ENCODE measurements around the gene VWA3B.

VWA3B gene

DNA sequence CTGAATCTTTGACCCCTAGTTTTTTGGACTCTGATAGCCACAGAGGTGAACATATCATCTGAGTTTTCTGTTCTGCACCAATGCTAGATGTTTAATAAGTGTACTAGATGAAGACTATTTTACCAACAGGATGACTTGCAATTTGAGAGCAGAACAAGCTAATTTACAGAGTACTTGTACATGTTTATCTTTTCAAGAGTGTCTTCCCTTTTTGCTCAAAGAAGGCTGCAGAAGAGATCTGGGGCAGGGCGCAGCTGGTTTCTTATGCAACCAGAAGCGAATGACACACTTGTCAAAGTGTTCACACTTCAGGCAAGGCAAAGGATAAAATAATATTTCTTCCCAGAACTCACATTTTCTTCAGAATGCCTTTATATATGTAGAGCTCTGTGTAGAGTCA lies 86.0 kb downstream of the VWA3B start:
- TF ChIP-seq SUZ12 (IDR thresholded peaks at IDR 0.05; ENCODE audit: extremely low read depth, insufficient read depth, insufficient read length) (no peak), YY1 (IDR thresholded peaks at IDR 0.05; ENCODE audit: insufficient read depth, insufficient read length) (no peak), ZNF274 (IDR thresholded peaks at IDR 0.05; ENCODE audit: low read depth, low read length) (no peak)
- no peak for DNase-seq (ENCODE audit: low read depth, low spot score)

DNA sequence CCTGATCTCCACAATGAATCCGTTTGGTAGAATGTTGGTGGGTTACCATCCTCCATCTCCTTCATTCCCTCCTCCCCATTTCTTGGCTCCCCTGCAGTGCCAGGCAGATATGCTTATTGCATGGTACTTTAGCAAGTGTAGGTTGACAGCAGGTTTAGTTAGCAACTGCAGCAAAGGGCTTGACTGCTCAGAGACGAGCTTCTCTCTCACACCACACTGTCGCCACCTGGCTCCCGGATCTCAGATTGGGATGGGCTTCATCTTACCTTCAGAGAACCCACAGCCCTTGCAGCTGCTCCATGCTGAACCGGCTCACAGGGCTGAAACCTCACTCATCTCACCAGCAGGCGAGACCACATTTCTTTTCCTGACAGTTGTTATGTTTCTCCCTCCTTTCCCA lies 88.8 kb downstream of the VWA3B start:
- Histone ChIP-seq H3K4me1 (ENCODE audit: insufficient read depth, insufficient read length) (no peaks in the 10 kb centered on the region), H3K9ac (ENCODE audit: insufficient read length, low read depth) (no peak overlapping the region), H3K9me3 (ENCODE audit: insufficient read depth, low read length) (no peaks in the 10 kb centered on the region), H3K27me3 (ENCODE audit: insufficient read depth, insufficient read length) (no peaks in the 10 kb centered on the region), H3K36me3 (ENCODE audit: insufficient read depth, insufficient read length, low read length) (no peaks in the 10 kb centered on the region), H3K4me3 (ENCODE audit: insufficient read length, low read depth) (no peak overlapping the region)
- no peak for TF ChIP-seq SUZ12 (IDR thresholded peaks at IDR 0.05; ENCODE audit: extremely low read depth, insufficient read depth, insufficient read length)
- TF ChIP-seq ZNF274 (IDR thresholded peaks at IDR 0.05; ENCODE audit: low read depth, low read length) = no peak
- no peak for TF ChIP-seq YY1 (IDR thresholded peaks at IDR 0.05; ENCODE audit: insufficient read depth, insufficient read length)
- DNase-seq (ENCODE audit: low read depth, low spot score) = no peak

More for the DNA sequence above, 86.0 kb downstream of the VWA3B start:
- Histone ChIP-seq H3K9ac (ENCODE audit: insufficient read length, low read depth) (no peak overlapping the region), H3K4me1 (ENCODE audit: insufficient read depth, insufficient read length) (no peaks in the 10 kb centered on the region), H3K27me3 (ENCODE audit: insufficient read depth, insufficient read length) (no peaks in the 10 kb centered on the region), H3K36me3 (ENCODE audit: insufficient read depth, insufficient read length, low read length) (no peaks in the 10 kb centered on the region), H3K9me3 (ENCODE audit: insufficient read depth, low read length) (no peaks in the 10 kb centered on the region), H3K4me3 (ENCODE audit: insufficient read length, low read depth) (no peak overlapping the region)

DNA sequence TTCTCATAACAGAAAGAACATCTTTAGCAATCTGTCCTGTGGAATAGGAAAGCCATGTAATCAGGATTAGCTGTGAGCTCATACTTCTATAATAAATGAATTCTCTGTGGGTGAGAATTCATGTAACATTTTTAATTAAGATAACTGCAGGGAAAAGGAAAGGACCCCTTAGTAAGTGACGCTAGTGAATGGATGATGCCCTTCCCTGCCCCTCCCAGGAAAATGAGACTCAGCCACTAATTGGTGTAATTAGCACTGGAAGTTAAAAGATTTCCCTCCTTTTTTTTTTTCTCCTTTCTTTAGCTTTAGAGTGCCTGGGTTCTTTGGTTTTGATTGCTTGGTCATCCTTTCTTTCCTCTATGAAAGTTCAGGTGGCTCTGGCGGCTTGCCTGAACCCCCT lies 90.3 kb downstream of the VWA3B start:
- no peak for DNase-seq (ENCODE audit: low read depth, low spot score)
- H3K27me3 ChIP-seq (ENCODE audit: insufficient read depth, insufficient read length) = no peaks in the 10 kb centered on the region

DNA sequence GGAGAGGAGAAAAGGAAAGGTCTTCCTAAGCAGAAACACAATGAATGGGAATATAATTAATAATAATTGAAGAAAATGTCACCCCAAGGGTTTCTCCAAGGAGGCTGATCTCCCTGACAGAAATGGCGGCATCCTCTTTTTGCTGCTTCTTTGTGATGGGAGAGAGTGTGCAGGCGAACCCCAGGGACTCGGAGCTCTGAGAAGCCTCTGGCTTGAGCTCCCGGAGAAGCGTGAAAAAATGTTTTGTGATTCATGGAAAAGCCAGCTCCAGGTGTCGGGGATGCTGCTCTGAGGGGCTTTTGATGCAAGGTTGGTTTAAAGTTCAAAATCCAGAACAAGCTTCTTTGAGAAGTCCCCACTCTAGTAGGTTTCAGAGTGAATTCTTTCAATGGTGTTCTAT lies 91.0 kb downstream of the VWA3B start:
- no peak for DNase-seq (ENCODE audit: low read depth, low spot score)
- TF ChIP-seq SUZ12 (IDR thresholded peaks at IDR 0.05; ENCODE audit: extremely low read depth, insufficient read depth, insufficient read length) (no peak), YY1 (IDR thresholded peaks at IDR 0.05; ENCODE audit: insufficient read depth, insufficient read length) (no peak), ZNF274 (IDR thresholded peaks at IDR 0.05; ENCODE audit: low read depth, low read length) (no peak)
- Histone ChIP-seq H3K4me3 (ENCODE audit: insufficient read length, low read depth) (no peak overlapping the region), H3K27me3 (ENCODE audit: insufficient read depth, insufficient read length) (no peaks in the 10 kb centered on the region), H3K36me3 (ENCODE audit: insufficient read depth, insufficient read length, low read length) (no peaks in the 10 kb centered on the region), H3K9me3 (ENCODE audit: insufficient read depth, low read length) (no peaks in the 10 kb centered on the region), H3K4me1 (ENCODE audit: insufficient read depth, insufficient read length) (no peaks in the 10 kb centered on the region), H3K9ac (ENCODE audit: insufficient read length, low read depth) (no peak overlapping the region)

More for the DNA sequence above, 90.3 kb downstream of the VWA3B start:
- TF ChIP-seq ZNF274 (IDR thresholded peaks at IDR 0.05; ENCODE audit: low read depth, low read length) = no peak
- TF ChIP-seq SUZ12 (IDR thresholded peaks at IDR 0.05; ENCODE audit: extremely low read depth, insufficient read depth, insufficient read length) = no peak
- Histone ChIP-seq H3K36me3 (ENCODE audit: insufficient read depth, insufficient read length, low read length) (no peaks in the 10 kb centered on the region), H3K9ac (ENCODE audit: insufficient read length, low read depth) (no peak overlapping the region), H3K9me3 (ENCODE audit: insufficient read depth, low read length) (no peaks in the 10 kb centered on the region), H3K4me3 (ENCODE audit: insufficient read length, low read depth) (no peak overlapping the region), H3K4me1 (ENCODE audit: insufficient read depth, insufficient read length) (no peaks in the 10 kb centered on the region)

DNA sequence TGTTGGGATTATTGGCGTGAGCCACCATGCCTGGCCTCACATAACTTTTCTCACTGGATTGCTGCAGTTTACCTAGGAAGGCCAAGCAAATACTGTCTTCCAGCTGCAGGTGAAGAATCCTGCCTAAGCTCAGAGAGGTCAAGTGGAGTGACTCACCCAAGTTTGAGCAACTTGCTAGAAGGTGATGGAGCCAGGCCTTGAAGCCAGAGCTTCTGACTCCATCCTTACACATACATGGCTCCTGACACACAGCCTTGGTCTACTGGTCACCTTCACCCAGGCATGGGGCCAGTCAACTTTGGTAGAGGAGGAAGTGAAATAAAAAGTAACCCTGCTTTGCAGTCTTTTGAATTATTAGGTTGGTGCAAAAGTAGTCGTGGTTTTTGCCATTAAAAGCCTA lies 93.5 kb downstream of the VWA3B start:
- Histone ChIP-seq H3K9ac (ENCODE audit: insufficient read length, low read depth) (no peak overlapping the region), H3K27me3 (ENCODE audit: insufficient read depth, insufficient read length) (no peaks in the 10 kb centered on the region), H3K36me3 (ENCODE audit: insufficient read depth, insufficient read length, low read length) (no peaks in the 10 kb centered on the region), H3K9me3 (ENCODE audit: insufficient read depth, low read length) (no peaks in the 10 kb centered on the region), H3K4me1 (ENCODE audit: insufficient read depth, insufficient read length) (no peaks in the 10 kb centered on the region), H3K4me3 (ENCODE audit: insufficient read length, low read depth) (no peak overlapping the region)
- no peak for DNase-seq (ENCODE audit: low read depth, low spot score)
- TF ChIP-seq YY1 (IDR thresholded peaks at IDR 0.05; ENCODE audit: insufficient read depth, insufficient read length) = no peak

DNA sequence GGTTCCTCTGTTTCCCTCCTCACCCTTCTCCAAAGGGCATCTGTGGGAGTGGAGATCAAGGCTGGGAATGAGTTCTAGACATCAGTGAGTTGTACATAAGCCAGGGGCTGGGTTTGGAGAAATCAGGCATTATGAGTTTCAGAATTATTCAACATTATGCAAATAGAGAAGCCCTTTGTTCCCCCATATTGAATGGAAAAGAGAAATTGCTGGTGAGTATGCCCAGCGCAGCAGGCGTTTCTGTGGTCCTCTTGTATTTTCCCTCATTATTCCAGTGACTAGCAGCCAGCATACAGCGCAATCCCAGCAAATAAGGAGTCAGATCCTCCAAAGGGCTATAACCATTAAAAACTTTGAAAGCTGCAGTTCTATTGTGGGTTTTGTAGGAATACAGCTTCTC lies 94.4 kb downstream of the VWA3B start:
- Histone ChIP-seq H3K36me3 (ENCODE audit: insufficient read depth, insufficient read length, low read length) (no peaks in the 10 kb centered on the region), H3K27me3 (ENCODE audit: insufficient read depth, insufficient read length) (no peaks in the 10 kb centered on the region), H3K9me3 (ENCODE audit: insufficient read depth, low read length) (no peaks in the 10 kb centered on the region), H3K9ac (ENCODE audit: insufficient read length, low read depth) (no peak overlapping the region), H3K4me3 (ENCODE audit: insufficient read length, low read depth) (no peak overlapping the region), H3K4me1 (ENCODE audit: insufficient read depth, insufficient read length) (no peaks in the 10 kb centered on the region)
- TF ChIP-seq SUZ12 (IDR thresholded peaks at IDR 0.05; ENCODE audit: extremely low read depth, insufficient read depth, insufficient read length) (no peak), ZNF274 (IDR thresholded peaks at IDR 0.05; ENCODE audit: low read depth, low read length) (no peak)
- no peak for DNase-seq (ENCODE audit: low read depth, low spot score)

DNA sequence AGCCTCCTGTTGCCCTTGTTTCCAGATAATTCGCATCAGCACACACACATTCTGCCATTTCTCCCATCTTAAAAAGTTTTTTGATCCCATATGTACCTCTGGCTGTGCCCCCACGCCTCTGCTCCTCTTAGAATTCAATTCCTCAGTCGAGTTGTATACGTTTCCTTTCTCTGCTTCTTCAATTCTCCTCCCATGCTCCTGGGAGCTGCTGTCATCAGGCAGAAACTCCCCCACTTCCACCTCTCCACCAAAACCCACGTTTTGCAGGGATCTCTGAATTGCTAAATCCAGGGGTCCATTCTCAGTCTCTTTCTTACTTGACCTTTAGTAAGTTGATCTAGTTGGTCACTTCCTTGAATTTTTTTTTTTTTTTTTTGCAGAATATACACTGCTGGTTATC lies 98.8 kb downstream of the VWA3B start:
- Histone ChIP-seq H3K36me3 (ENCODE audit: insufficient read depth, insufficient read length, low read length) (no peaks in the 10 kb centered on the region), H3K9me3 (ENCODE audit: insufficient read depth, low read length) (no peaks in the 10 kb centered on the region), H3K4me3 (ENCODE audit: insufficient read length, low read depth) (no peak overlapping the region), H3K4me1 (ENCODE audit: insufficient read depth, insufficient read length) (no peaks in the 10 kb centered on the region), H3K9ac (ENCODE audit: insufficient read length, low read depth) (no peak overlapping the region), H3K27me3 (ENCODE audit: insufficient read depth, insufficient read length) (no peaks in the 10 kb centered on the region)
- no peak for DNase-seq (ENCODE audit: low read depth, low spot score)
- TF ChIP-seq SUZ12 (IDR thresholded peaks at IDR 0.05; ENCODE audit: extremely low read depth, insufficient read depth, insufficient read length) (no peak), ZNF274 (IDR thresholded peaks at IDR 0.05; ENCODE audit: low read depth, low read length) (no peak), YY1 (IDR thresholded peaks at IDR 0.05; ENCODE audit: insufficient read depth, insufficient read length) (no peak)

DNA sequence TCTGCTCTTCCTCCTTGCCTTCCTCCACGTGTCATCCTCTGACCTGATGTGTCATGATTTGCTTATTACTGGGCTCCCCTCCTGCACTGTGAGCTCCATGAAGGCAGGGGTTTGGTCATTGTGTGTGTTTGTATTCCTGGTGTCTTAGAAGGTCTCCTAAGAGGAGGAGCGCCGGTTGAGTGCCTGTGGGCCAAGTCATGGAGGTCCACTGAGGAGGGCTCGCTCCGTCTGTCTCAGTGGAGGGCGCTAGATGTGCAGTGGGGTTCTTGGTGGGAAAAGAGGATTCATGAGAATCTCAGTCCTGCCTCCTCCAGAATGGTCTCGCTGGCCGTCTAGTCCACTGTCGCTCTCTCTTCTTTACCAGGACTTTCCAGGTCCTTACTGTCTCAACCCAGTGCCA lies 100.2 kb downstream of the VWA3B start:
- Histone ChIP-seq H3K4me3 (ENCODE audit: insufficient read length, low read depth) (no peak overlapping the region), H3K27me3 (ENCODE audit: insufficient read depth, insufficient read length) (no peaks in the 10 kb centered on the region), H3K9ac (ENCODE audit: insufficient read length, low read depth) (no peak overlapping the region), H3K4me1 (ENCODE audit: insufficient read depth, insufficient read length) (no peaks in the 10 kb centered on the region), H3K36me3 (ENCODE audit: insufficient read depth, insufficient read length, low read length) (no peaks in the 10 kb centered on the region), H3K9me3 (ENCODE audit: insufficient read depth, low read length) (no peaks in the 10 kb centered on the region)
- TF ChIP-seq ZNF274 (IDR thresholded peaks at IDR 0.05; ENCODE audit: low read depth, low read length) (no peak), SUZ12 (IDR thresholded peaks at IDR 0.05; ENCODE audit: extremely low read depth, insufficient read depth, insufficient read length) (no peak), YY1 (IDR thresholded peaks at IDR 0.05; ENCODE audit: insufficient read depth, insufficient read length) (no peak)
- no peak for DNase-seq (ENCODE audit: low read depth, low spot score)

All from NT2/D1 (cell line).